GM12875 (cell line): Measurements from ENCODE around the gene MYOC.
"Not testable (repeated sequence)": the region's sequence is repeated elsewhere in the genome, so short reads cannot be mapped to it uniquely, and the experiment has no call there.

Source experiments
- H3K4me3 ChIP-seq: one replicate; pipeline ENCODE4 v1.5.1; 2011; ENCODE audit warnings: low read depth, low read length, control low read depth
- TF ChIP-seq, protein P1 (sequence below): IDR thresholded peaks from 2 replicates; pipeline ENCODE4 v1.5.1; 2011; ENCODE audit warnings: low read depth, mild to moderate bottlenecking, control low read depth, inconsistent platforms, low read length, moderate library complexity, borderline replicate concordance; ENCODE audit not compliant: insufficient read depth

Gene MYOC

GRCh38 chr1:171661076-171661650 is 8.7 kb upstream of the MYOC start:
- H3K4me3 ChIP-seq: no peak overlapping the region
- TF ChIP-seq, protein P1, sequence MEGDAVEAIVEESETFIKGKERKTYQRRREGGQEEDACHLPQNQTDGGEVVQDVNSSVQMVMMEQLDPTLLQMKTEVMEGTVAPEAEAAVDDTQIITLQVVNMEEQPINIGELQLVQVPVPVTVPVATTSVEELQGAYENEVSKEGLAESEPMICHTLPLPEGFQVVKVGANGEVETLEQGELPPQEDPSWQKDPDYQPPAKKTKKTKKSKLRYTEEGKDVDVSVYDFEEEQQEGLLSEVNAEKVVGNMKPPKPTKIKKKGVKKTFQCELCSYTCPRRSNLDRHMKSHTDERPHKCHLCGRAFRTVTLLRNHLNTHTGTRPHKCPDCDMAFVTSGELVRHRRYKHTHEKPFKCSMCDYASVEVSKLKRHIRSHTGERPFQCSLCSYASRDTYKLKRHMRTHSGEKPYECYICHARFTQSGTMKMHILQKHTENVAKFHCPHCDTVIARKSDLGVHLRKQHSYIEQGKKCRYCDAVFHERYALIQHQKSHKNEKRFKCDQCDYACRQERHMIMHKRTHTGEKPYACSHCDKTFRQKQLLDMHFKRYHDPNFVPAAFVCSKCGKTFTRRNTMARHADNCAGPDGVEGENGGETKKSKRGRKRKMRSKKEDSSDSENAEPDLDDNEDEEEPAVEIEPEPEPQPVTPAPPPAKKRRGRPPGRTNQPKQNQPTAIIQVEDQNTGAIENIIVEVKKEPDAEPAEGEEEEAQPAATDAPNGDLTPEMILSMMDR: no peak

- H3K4me3 ChIP-seq: not testable (repeated sequence)
Observed at GRCh38 chr1:171656206-171656605, 3.7 kb upstream of the MYOC start.

DNA sequence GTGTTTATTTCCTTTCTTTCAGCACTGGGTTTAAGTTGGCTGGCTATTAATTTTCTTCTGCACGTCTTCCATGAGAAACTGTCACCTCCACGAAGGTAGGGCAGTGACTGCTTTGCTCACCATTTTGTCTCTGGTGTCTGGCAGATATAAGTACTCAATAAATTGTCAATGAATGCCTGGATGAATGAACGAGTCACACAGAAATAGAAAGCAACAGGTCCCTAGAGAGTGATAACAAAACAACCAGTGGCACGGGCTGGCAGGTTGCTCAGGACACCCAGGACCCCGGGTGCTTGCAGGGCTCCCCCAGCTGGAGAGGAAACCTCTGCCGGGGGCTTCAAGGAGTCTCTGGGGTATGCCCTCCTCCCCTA is 3.2 kb upstream of the MYOC start:
- TF ChIP-seq, protein P1: no peak
- H3K4me3 ChIP-seq: no peak overlapping the region

DNA sequence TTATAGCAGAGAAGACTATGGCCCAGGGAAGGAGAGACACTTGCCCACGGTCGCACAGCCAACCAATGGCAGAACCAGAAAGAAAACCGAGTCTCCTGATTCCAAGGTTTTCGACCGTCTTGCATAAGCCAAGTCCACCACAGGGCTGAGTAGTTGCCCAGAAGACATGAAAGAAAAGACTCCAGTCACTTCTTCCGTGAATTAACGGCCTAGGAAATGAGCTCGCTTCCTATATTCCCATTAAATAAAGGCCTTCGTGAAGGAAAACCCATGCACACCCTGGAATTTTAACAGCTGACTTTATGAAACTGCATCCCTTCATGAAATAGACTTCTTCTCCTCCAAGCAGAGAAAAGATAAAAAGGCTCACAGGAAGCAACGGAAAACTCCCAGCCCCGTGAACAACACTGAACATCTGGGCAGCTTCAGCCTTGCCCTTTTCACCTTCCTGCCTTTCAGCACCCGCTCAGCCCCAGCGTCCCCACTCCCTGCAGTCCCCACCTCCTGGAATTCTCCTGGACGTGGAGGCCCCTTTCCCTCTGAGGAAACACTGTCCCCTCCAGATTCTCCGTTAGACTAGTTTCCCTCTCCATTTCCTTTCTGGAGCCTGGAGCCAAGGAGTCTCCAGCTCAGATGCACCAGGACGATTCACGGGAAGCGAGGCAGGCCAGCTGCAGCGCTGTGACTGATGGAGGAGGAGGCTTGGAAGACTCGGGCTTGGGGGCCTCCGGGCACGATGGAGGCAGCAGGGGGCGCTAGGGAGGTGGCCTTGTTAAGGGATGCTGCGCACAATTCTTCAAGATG is 2.7 kb upstream of the MYOC start:
- TF ChIP-seq, protein P1: peak; percentile 94
- H3K4me3 ChIP-seq: no peak overlapping the region

- H3K4me3 ChIP-seq: no peak overlapping the region
- TF ChIP-seq, protein P1: no peak
Observed at GRCh38 chr1:171654201-171654941, 1.9 kb upstream of the MYOC start.

GRCh38 chr1:171653796-171654195 is 1.3 kb upstream of the MYOC start:
- TF ChIP-seq, protein P1: no peak
- H3K4me3 ChIP-seq: no peak overlapping the region

GRCh38 chr1:171646249-171646560 is 6.3 kb downstream of the MYOC start:
- TF ChIP-seq, protein P1: no peak
- H3K4me3 ChIP-seq: no peak overlapping the region
